Measurements from ENCODE around the gene SPTBN2.

The SPTBN2 gene

GRCh38 chr11:66705587-66706335, 23.3 kb downstream of the SPTBN2 start:
- no peak overlapping the region for H3K27ac ChIP-seq (replicated peaks)
- no peaks in the 10 kb centered on the region for H3K27me3 ChIP-seq (ENCODE audit: insufficient read depth, poor library complexity, severe bottlenecking)
- H3K4me3 ChIP-seq (replicated peaks; ENCODE audit: insufficient read depth, low read length), result no peak overlapping the region
- TF ChIP-seq SPI1 (IDR thresholded peaks at IDR 0.05; ENCODE audit: borderline replicate concordance, low read depth) (no peak), CTCF (IDR thresholded peaks at IDR 0.05; ENCODE audit: insufficient read depth, low read length) (no peak), REST (IDR thresholded peaks at IDR 0.05; ENCODE audit: insufficient replicate concordance, low read depth) (no peak), POLR2AphosphoS5 (IDR thresholded peaks at IDR 0.05; ENCODE audit: low read depth) (no peak), GABPA (IDR thresholded peaks at IDR 0.05; ENCODE audit: low read depth) (no peak)
- DNase-seq (ENCODE audit: low read depth in 1 of 2, low spot score in 1 of 2), result no peak

GRCh38 chr11:66704659-66705360, 24.2 kb downstream of the SPTBN2 start:
- DNase-seq (ENCODE audit: low read depth in 1 of 2, low spot score in 1 of 2), result no peak
- Histone ChIP-seq H3K4me3 (replicated peaks; ENCODE audit: insufficient read depth, low read length) (no peak overlapping the region), H3K27ac (replicated peaks) (no peak overlapping the region), H3K27me3 (ENCODE audit: insufficient read depth, poor library complexity, severe bottlenecking) (no peaks in the 10 kb centered on the region)
- TF ChIP-seq CTCF (IDR thresholded peaks at IDR 0.05; ENCODE audit: insufficient read depth, low read length) (no peak), SPI1 (IDR thresholded peaks at IDR 0.05; ENCODE audit: borderline replicate concordance, low read depth) (no peak), GABPA (IDR thresholded peaks at IDR 0.05; ENCODE audit: low read depth) (no peak), POLR2AphosphoS5 (IDR thresholded peaks at IDR 0.05; ENCODE audit: low read depth) (no peak), REST (IDR thresholded peaks at IDR 0.05; ENCODE audit: insufficient replicate concordance, low read depth) (no peak)

GRCh38 chr11:66701432-66702240, 27.4 kb downstream of the SPTBN2 start:
- H3K4me3 ChIP-seq (replicated peaks; ENCODE audit: insufficient read depth, low read length), result no peak overlapping the region
- TF ChIP-seq REST (IDR thresholded peaks at IDR 0.05; ENCODE audit: insufficient replicate concordance, low read depth) (no peak), SPI1 (IDR thresholded peaks at IDR 0.05; ENCODE audit: borderline replicate concordance, low read depth) (no peak), CTCF (IDR thresholded peaks at IDR 0.05; ENCODE audit: insufficient read depth, low read length) (no peak), GABPA (IDR thresholded peaks at IDR 0.05; ENCODE audit: low read depth) (no peak), POLR2AphosphoS5 (IDR thresholded peaks at IDR 0.05; ENCODE audit: low read depth) (no peak)
- DNase-seq (ENCODE audit: low read depth in 1 of 2, low spot score in 1 of 2), result peak in 1 of 2 experiments; percentile 41
- H3K27me3 ChIP-seq (ENCODE audit: insufficient read depth, poor library complexity, severe bottlenecking), result no peaks in the 10 kb centered on the region
- H3K27ac ChIP-seq (replicated peaks), result no peak overlapping the region

All from HL-60 (cell line).